HG02970 (cell line): ENCODE data around the gene SRRT.
"Not testable (repeated sequence)": the region's sequence is repeated elsewhere in the genome, so short reads cannot be mapped to it uniquely, and the experiment has no call there.

Experiments used
- ATAC-seq: cut with Tn5 transposase; IDR thresholded peaks from one replicate; pipeline ENCODE4 v1.9.1; 2021; ENCODE audit warnings: mild to moderate bottlenecking, moderate library complexity, moderate number of reproducible peaks; ENCODE audit not compliant: unreplicated experiment, low FRiP score

The SRRT gene

GRCh38 chr7:100854146-100854895 is 20.6 kb upstream of the SRRT start:
- ATAC-seq: no peak

GRCh38 chr7:100854899-100855298 is 20.0 kb upstream of the SRRT start:
- not testable (repeated sequence) for ATAC-seq

GRCh38 chr7:100855515-100855914 is 19.4 kb upstream of the SRRT start:
- ATAC-seq: no peak

- no peak for ATAC-seq
Observed at GRCh38 chr7:100856871-100857282, 18.0 kb upstream of the SRRT start.

- ATAC-seq: no peak
Observed at GRCh38 chr7:100859856-100860255, 15.0 kb upstream of the SRRT start.

GRCh38 chr7:100860702-100861615 is 13.9 kb upstream of the SRRT start:
- no peak for ATAC-seq

- no peak for ATAC-seq
Observed at GRCh38 chr7:100861616-100861985, 13.3 kb upstream of the SRRT start.

- no peak for ATAC-seq
Observed at GRCh38 chr7:100863406-100863950, 11.4 kb upstream of the SRRT start.

- ATAC-seq: no peak
Observed at GRCh38 chr7:100864263-100864845, 10.5 kb upstream of the SRRT start.

GRCh38 chr7:100865372-100865911 is 9.5 kb upstream of the SRRT start:
- no peak for ATAC-seq

- ATAC-seq: no peak
Observed at GRCh38 chr7:100865938-100866728, 8.8 kb upstream of the SRRT start.

- ATAC-seq: no peak
Observed at GRCh38 chr7:100866729-100867039, 8.2 kb upstream of the SRRT start.

- no peak for ATAC-seq
Observed at GRCh38 chr7:100867040-100867775, 7.7 kb upstream of the SRRT start, which contains the start of gene TRIP6. Gene TRIP6 (plus strand): TSS chr7:100867387. CDS start chr7:100867498, 111 bp downstream.

GRCh38 chr7:100867776-100868485 is 7.0 kb upstream of the SRRT start:
- ATAC-seq: no peak

GRCh38 chr7:100873599-100874299 is 1.2 kb upstream of the SRRT start:
- ATAC-seq: no peak

GRCh38 chr7:100874300-100874576 is 665 bp upstream of the SRRT start:
- ATAC-seq: no peak

GRCh38 chr7:100875356-100875751 is 451 bp downstream of the SRRT start:
- ATAC-seq: peak; percentile 22

GRCh38 chr7:100878013-100878412 is 3.1 kb downstream of the SRRT start:
- ATAC-seq: no peak
